Stimulated activated CD4-positive, alpha-beta T cell treated with anti-CD3 and anti-CD28 coated beads, Interleukin-12 subunit alpha, Interleukin-12 subunit beta, amount 100 ng/mL, for 4 hours (primary cell): Measurements from ENCODE around the gene PRR7.
A peak's percentile ranks its signal among the peaks of the same experiment; 100 is the strongest.
"Not testable (repeated sequence)": the region's sequence is repeated elsewhere in the genome, so short reads cannot be mapped to it uniquely, and the experiment has no call there.

ENCODE experiments used
- DNase-seq: peaks from one replicate; pipeline ENCODE4 v3.0.0-alpha.2; 2020

Gene PRR7

DNA sequence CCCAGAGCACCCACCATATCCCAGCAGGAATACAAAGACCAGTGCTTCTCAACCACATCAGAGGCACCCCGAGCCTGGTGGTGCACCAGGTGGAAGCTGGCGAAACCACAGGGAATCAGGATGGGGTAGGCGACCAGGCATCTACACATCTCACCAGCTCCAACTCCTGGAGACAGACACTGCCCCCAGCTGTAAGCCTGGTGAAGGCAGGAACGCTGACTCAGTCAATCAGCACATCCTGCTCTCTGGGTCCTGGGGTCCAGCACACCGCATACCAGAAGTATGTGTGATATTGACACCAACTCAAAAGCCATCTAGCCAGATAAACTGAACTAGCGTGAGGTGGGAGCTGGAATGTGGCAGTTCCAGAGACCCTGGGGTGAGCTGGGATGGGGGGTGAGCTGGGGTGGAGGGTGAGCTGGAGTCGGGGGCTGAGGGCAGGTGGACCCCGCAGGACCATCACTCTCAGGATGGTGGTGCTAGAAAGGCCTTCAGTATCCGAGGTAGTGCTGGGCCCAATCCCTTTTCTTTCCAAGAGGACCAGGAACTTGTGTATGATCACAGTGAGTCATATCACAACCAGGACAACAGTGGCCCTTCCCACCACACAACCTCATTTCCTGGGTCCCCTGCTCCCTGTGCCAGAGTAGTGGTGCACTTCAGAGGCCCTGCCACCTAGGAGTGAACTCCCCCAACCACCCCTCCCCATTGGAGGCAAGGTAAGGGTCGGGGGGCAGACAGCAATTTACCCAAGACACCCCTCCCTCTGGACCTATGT, 24.3 kb downstream of the PRR7 start:
- DNase-seq: no peak

DNA sequence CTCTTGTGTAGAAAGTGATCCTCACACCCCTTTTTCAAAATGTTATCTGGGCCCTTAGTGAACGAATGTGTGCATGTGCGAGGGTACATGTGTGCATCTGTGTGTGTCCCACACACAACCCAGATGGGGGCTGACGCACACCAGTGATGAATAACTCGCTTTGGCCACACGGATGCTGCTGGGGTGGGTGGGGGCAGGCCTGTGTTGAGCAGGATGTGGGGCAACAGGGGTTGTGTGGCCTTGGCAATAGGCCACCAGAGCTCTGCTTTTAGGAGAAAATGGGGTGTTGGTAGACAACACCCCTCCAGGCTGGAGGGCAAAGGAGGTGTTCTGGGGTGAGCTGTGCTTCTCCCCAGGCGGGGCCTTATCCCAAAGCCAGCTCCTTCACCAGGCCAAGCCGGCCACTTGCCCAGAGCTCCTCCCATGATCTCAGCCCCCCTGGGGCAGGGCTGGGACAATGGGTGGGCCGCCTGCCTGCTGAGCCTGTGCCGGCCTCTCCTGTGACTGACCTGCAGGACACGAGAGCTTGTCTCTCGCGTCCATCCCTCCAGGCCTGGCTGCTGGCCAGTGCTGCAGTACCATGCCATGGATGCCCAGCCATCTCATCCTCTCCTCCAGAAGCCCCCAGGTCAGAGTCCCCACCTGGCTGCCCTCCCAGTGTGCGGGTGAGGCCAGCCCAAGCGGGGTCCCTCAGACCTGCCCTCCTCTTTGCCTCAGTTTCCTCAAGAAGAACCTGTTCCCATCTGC, 25.2 kb downstream of the PRR7 start:
- no peak for DNase-seq

DNA sequence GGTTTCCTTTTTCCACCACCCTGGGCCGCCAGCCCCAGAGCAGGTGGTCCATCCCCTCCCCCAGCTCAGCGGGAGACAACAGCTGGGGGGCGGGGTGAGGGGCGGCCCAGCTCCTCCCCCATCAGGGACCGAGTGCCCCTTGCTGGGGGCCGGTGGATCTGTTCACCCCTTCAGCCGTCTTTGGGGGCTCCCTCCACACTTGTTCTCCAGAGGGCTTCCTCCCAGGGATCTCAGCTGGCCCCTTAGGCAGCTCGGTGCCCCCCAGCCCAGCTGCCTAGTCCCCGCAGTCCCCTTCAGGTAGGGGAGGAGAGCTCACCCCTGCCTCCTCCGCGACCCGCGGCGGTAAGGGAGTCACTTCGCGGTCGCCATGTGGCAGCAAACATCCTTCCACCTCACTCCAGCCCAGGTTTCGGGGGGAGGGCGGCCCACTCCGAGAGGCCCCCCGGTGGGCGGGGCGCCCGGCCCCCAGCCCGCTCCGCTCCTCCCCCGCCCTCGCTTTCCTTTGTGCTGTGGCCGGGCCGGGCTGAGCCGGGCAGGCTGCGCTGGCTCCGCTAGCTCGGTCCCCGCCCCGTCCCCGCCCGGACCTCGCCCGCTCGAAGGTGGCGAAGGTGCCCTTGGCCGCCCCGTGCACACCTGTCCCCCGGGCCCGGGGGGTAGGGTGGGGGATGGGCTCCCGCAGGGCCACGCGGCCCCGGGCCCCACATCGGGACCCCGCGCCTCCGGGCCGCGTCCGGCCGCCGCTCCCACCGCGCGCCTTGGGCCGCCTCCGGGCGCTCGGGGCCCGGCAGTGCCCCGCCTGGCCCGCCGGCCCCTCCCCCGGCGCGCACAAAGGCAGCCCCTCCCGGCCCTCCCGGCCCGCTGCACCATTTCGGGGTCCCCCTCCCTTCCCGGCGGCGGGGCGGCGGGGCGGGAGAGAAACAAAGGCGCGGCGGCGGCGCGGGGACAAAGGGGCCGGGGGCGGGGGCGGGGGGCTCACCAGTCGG, 26.1 kb downstream of the PRR7 start:
- DNase-seq: peak; percentile 50

DNA sequence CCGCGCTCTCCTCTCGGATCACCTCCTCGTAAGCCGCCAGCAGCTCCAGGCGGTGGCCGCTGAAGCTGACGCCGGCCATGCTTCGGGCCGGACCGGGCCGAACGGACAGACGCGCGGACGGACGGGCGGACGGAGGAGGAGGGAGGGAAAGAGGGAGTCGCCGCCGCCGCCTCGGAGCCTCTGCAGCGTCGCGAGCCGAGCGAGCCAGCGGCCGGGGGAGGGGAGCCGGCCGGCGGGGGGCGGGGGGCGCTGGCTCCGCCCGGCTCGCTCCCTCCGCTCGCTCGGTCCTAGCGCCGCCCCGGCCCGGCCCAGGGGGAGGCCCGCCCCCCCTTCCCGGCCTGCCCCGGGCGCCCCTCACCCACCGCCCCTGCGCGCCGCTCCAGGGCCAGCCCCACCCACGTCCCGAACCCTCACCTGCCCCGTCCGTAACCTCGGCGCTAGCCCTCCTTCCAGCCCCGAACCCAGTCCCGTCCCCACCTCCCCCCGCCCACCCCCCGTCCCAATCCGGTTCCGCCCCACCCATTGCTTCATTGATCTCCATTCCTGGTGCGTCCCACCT, 26.9 kb downstream of the PRR7 start, which contains the start of gene DBN1:
Gene DBN1, minus strand, starts transcription at position 192 of the 559 bp plus-strand sequence. Its CDS starts 113 bp downstream, at position 79.
- DNase-seq: no peak

DNA sequence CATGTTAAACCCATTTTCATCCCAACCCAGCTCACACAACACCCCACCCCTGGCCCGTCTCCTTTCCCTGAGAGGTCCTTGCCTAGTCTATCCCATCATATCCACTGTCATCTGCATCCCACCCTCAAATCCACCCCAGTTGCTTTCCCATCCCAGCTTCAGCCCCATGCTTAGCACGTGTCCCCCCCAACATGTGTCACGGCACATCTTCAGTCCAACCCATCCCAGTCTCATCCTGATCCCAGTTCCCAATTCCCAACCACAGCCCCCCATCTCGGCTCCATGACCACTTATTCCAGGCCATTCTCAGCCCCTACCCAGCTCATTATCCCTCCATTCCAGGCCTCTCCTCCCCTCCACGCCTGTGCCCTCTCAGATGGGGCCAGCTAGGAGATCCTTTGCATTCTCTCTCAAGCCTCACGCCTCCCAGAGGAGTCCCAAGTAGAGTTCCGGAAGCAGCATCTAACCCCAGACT, 27.4 kb downstream of the PRR7 start:
- DNase-seq: no peak

- DNase-seq: no peak
These were observed 28.4 kb downstream of the PRR7 start for GRCh38 chr5:177474846-177475562.

GRCh38 chr5:177475563-177476427, 29.2 kb downstream of the PRR7 start:
- no peak for DNase-seq

DNA sequence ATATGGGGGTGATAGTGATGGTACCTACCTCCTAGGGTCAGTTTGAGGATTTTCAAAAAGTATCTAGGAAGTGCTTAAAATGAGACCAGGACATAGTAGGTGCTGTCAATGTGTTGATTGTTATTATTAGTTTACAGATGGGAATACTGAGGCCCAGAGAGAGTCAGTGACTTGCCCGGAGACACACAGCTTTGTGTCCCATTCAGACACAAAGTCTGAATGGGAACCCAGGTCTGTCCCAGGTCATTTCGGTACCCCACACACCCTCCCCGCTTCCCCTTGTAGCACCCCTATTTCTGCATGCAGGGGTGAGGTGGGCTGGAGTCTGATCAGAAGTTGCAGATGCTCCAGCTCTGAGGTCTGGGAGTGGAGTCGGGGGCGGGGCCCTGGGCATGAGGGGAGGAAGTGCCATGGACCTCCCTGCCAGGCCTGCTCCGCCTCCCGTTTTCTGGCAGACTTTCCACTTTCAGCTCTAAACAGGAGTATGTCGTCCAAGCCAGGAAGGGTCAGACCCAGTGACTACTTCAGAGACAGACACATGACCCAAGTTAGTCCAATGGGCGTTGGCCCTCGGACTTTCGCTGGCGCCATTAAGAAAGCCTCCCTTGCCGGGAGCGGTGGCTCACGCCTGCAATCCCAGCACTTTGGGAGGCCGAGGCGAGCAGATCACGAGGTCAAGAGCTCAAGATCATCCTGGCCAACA, 30.1 kb downstream of the PRR7 start:
- no peak for DNase-seq

GRCh38 chr5:177477701-177478477, 31.3 kb downstream of the PRR7 start:
- no peak for DNase-seq

- no peak for DNase-seq
These were observed 32.4 kb downstream of the PRR7 start for GRCh38 chr5:177478711-177479646.

DNA sequence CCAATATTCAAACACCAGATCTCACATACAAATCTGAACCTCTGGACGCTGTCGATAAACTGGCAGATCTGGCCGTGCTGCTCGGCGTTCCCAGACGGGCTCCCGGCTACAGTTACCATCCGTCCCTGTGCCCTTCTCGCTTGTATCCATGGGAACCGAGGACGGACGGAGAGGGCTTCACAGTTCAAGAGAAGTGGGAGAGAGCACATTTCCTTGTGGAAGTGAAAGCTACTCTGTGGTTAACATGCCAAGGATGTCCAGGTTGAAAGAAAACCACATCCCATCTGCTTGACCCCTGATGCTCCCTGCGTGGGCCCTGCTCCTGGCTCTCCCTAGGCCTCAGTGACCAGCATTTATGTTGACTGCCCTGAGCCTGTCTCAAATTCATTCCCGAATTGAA, 33.2 kb downstream of the PRR7 start:
- DNase-seq: no peak

GRCh38 chr5:177482359-177482795, 35.8 kb downstream of the PRR7 start:
- no peak for DNase-seq

GRCh38 chr5:177483042-177483441, 36.4 kb downstream of the PRR7 start:
- DNase-seq: no peak

GRCh38 chr5:177483994-177484901, 37.6 kb downstream of the PRR7 start:
- no peak for DNase-seq

DNA sequence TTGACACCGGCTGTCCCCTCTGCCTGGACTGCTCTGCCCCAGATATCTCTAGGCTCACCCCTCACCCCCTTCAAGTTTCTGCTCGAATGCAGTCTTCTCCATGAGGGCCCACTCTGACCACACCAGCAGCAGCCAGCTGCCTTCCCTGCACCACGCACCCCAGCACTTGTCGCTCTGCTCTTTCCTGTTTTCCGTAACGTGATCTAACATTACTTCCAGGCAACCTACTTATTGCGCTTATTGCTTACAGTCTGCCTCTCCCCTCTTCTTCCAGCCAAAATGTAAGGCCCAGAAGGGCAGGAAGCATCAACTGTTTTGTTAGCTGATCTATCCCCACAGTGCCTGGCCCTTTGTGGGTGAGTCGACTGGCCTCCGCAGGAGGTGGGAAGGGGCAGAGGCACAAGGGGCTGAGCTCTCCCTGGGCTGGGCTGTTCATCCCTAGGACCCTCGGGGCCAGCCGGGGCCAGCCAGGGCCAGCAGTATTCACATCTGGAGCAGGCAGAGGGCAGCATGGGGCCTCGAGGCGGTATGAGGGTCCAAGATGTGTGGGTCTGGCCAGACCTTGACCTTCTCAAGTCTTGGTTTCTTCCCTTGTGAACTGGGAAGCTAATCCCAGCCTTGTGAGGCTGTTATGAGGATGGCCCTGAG, 38.4 kb downstream of the PRR7 start:
- DNase-seq: no peak

DNA sequence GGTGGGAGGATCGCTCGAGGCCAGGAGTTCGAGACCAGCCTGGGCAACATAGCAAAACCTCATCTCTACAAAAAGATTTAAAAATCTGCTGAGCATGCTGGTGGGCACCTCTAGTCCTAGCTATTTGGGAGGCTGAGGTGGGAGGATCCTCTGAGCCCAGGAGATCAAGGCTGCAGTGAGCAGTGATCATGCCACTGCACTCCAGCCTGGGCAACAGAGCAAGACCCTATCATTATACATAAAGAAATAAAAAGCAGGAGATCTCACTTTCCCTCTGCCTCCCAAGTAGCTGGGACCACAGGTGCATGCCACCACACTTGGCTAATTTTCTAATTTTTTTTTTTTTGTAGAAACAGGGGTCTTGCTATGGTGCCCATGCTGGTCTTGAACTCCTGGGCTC, 39.1 kb downstream of the PRR7 start:
- not testable (repeated sequence) for DNase-seq
